HG03354 (cell line): ENCODE data around the gene NCOA6.

Source experiments
- ATAC-seq: cut with Tn5 transposase; IDR thresholded peaks from one replicate; pipeline ENCODE4 v1.9.1; 2021; ENCODE audit warnings: mild to moderate bottlenecking; ENCODE audit not compliant: unreplicated experiment, poor library complexity, severe bottlenecking

NCOA6 gene

GRCh38 chr20:34675993-34676641 lies 149.3 kb downstream of the NCOA6 start:
- ATAC-seq: no peak

DNA sequence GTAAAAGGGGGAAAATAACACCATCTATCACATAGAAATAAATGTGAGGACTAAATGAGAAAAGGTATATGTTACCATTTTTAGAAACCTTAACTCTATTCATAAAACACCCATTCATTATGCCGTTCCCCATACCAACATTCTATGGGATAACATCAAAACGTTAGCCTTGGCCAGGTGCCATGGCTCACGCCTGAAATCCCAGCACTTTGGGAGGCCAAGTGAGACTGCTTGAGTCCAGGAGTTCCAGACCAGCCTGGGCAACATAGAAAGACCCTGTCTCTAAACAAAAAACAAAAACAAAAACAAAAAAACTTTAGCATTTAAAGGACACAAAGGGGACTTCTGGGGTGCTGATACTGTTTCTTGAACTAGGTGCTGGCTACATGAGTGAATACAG lies 149.9 kb downstream of the NCOA6 start:
- ATAC-seq: no peak

DNA sequence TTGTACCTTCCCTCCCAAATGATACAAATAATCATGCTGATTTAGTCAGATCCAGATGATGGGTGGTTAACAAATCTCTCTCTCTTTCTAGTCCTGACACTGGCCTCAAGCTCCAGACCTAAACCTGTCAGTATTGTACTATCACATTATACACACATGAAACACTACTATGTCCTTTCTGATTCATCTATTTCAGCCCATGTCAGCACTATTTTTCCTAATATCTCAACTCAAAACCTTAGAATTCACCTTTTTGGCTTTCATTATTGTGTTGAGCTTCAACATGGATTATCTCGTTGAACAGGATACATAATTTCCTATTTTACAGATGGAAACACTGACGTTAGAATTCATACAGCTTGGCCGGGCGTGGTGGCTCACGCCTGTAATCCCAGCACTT lies 152.0 kb downstream of the NCOA6 start:
- ATAC-seq: no peak

DNA sequence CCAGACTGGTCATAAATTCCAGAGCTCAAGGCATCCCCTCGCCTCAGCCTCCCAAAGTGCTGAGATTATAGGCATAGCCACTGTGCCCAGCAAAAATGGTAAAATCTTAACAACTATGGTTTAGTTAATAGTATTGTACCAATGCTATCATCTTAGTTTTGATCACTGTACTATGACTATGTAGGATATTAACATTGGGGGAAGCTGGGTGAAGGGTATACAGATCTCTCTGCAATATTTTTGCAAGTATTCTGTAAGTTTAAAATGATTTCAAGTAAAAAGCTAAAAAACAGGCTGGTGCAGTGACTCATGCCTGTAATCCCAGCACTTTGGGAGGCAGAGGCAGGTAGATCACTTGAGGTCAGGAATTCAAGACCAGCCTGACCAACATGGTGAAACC lies 156.4 kb downstream of the NCOA6 start:
- no peak for ATAC-seq
